ENCODE data around the gene TSGA10IP. TPM values are rescaled to one million over a fixed set of nuclear protein-coding genes. Genes with fewer than 3 reads are reported as not detected.

TSGA10IP gene
- total RNA-seq, 6 donors from 2014 or later: 0.17 to 0.92 TPM; not detected in 4

- H3K4me1 ChIP-seq: no peaks in the 10 kb centered on the region
- ATAC-seq (ENCODE audit: low FRiP score in 2 of 2) (peak in 1 of 2 donors; percentile 6), DNase-seq (no peak)
- no peaks in the 10 kb centered on the region for H3K27me3 ChIP-seq
- WGBS, 2 donors: 65 to 70% methylated on average over 9 of the region's 9 CpGs
- no peak overlapping the region for H3K4me3 ChIP-seq
- peak overlapping the region in 2 of 4 donors; percentile 41 to 67 for H3K27ac ChIP-seq
- TF ChIP-seq POLR2AphosphoS5 (IDR thresholded peaks at IDR 0.05) (no peak), EP300 (IDR thresholded peaks at IDR 0.05) (no peak), POLR2A (IDR thresholded peaks at IDR 0.05) (no peak), CTCF (IDR thresholded peaks at IDR 0.05) (no peak)
- H3K36me3 ChIP-seq: no peaks in the 10 kb centered on the region
- no peaks in the 10 kb centered on the region for H3K9me3 ChIP-seq
These were observed 3.5 kb upstream of the TSGA10IP start for GRCh38 chr11:65941720-65942310.

GRCh38 chr11:65942531-65942930 is 2.7 kb upstream of the TSGA10IP start:
- Histone ChIP-seq H3K4me1 (no peaks in the 10 kb centered on the region), H3K9me3 (no peaks in the 10 kb centered on the region), H3K27ac (no peak overlapping the region), H3K4me3 (no peak overlapping the region), H3K36me3 (no peaks in the 10 kb centered on the region), H3K27me3 (no peaks in the 10 kb centered on the region)
- 78 to 81% methylated on average over 7 of the region's 7 CpGs for whole genome bisulfite sequencing, 2 donors
- TF ChIP-seq POLR2AphosphoS5 (IDR thresholded peaks at IDR 0.05) (no peak), POLR2A (IDR thresholded peaks at IDR 0.05) (no peak), CTCF (IDR thresholded peaks at IDR 0.05) (no peak), EP300 (IDR thresholded peaks at IDR 0.05) (no peak)
- no peak for ATAC-seq (ENCODE audit: low FRiP score in 2 of 2)
- DNase-seq: no peak

GRCh38 chr11:65944191-65944590 is 1.1 kb upstream of the TSGA10IP start:
- H3K4me1 ChIP-seq: no peaks in the 10 kb centered on the region
- no peak for ATAC-seq (ENCODE audit: low FRiP score in 2 of 2)
- whole genome bisulfite sequencing, 2 donors: 93 to 95% methylated on average over 8 of the region's 8 CpGs
- TF ChIP-seq POLR2A (IDR thresholded peaks at IDR 0.05) (no peak), EP300 (IDR thresholded peaks at IDR 0.05) (no peak), CTCF (IDR thresholded peaks at IDR 0.05) (no peak), POLR2AphosphoS5 (IDR thresholded peaks at IDR 0.05) (no peak)
- H3K36me3 ChIP-seq: no peaks in the 10 kb centered on the region
- H3K27ac ChIP-seq: no peak overlapping the region
- no peaks in the 10 kb centered on the region for H3K9me3 ChIP-seq
- no peak overlapping the region for H3K4me3 ChIP-seq
- DNase-seq: no peak
- H3K27me3 ChIP-seq: no peaks in the 10 kb centered on the region

GRCh38 chr11:65944767-65945166 is 513 bp upstream of the TSGA10IP start:
- Histone ChIP-seq H3K4me1 (no peaks in the 10 kb centered on the region), H3K36me3 (no peaks in the 10 kb centered on the region), H3K27ac (no peak overlapping the region), H3K9me3 (no peaks in the 10 kb centered on the region), H3K4me3 (no peak overlapping the region), H3K27me3 (no peaks in the 10 kb centered on the region)
- TF ChIP-seq POLR2AphosphoS5 (IDR thresholded peaks at IDR 0.05) (no peak), CTCF (IDR thresholded peaks at IDR 0.05) (no peak), POLR2A (IDR thresholded peaks at IDR 0.05) (no peak), EP300 (IDR thresholded peaks at IDR 0.05) (no peak)
- ATAC-seq (ENCODE audit: low FRiP score in 2 of 2) (no peak), DNase-seq (no peak)
- WGBS, 2 donors: 83 to 85% methylated on average over 5 to 8 of the region's 8 CpGs

- TF ChIP-seq EP300 (IDR thresholded peaks at IDR 0.05) (no peak), POLR2A (IDR thresholded peaks at IDR 0.05) (no peak), POLR2AphosphoS5 (IDR thresholded peaks at IDR 0.05) (no peak), CTCF (IDR thresholded peaks at IDR 0.05) (no peak)
- Histone ChIP-seq H3K9me3 (no peaks in the 10 kb centered on the region), H3K27me3 (no peaks in the 10 kb centered on the region), H3K27ac (no peak overlapping the region), H3K4me1 (no peaks in the 10 kb centered on the region), H3K4me3 (no peak overlapping the region), H3K36me3 (no peaks in the 10 kb centered on the region)
- no peak for ATAC-seq (ENCODE audit: low FRiP score in 2 of 2)
- no peak for DNase-seq
- 88 to 89% methylated on average over 7 to 11 of the region's 11 CpGs for WGBS, 2 donors
These were observed 770 bp downstream of the TSGA10IP start for GRCh38 chr11:65945941-65946558.

Data from upper lobe of left lung (tissue), 6 donors.